H9 (cell line): Measurements from ENCODE around the gene NOX5. TPM values are rescaled to one million over a fixed set of nuclear protein-coding genes. Genes with fewer than 3 reads are reported as not detected.

Source experiments
- DNase-seq: peaks from one replicate; pipeline ENCODE4 v3.0.0-alpha.2; 2017
- H2AFZ ChIP-seq: one replicate; pipeline ENCODE4 v1.6.1; 2013; ENCODE audit warnings: mild to moderate bottlenecking, low read length, control low read depth, moderate library complexity
- H2AK5ac ChIP-seq: 2 replicates; pipeline ENCODE4 v1.6.1; 2013; ENCODE audit warnings: low read length, control low read depth, mixed read lengths; ENCODE audit not compliant: insufficient read length
- H2BK120ac ChIP-seq: one replicate; pipeline ENCODE4 v1.6.1; 2013; ENCODE audit warnings: low read depth, mild to moderate bottlenecking, low read length, control low read depth, inconsistent platforms; ENCODE audit not compliant: poor library complexity, severe bottlenecking
- H2BK12ac ChIP-seq: 2 replicates; pipeline ENCODE4 v1.6.1; 2013; ENCODE audit warnings: low read length, control low read depth, mixed read lengths, low read depth; ENCODE audit not compliant: insufficient read length
- H2BK15ac ChIP-seq: 2 replicates; pipeline ENCODE4 v1.6.1; 2013; ENCODE audit warnings: low read depth, low read length, control low read depth
- H2BK20ac ChIP-seq: one replicate; pipeline ENCODE4 v1.6.1; 2013; ENCODE audit warnings: low read depth, mild to moderate bottlenecking, low read length, control low read depth, inconsistent platforms; ENCODE audit not compliant: poor library complexity, severe bottlenecking
- H2BK5ac ChIP-seq: 2 replicates; pipeline ENCODE4 v1.6.1; 2013; ENCODE audit warnings: low read length, control low read depth, mixed read lengths; ENCODE audit not compliant: insufficient read length
- H3K14ac ChIP-seq: 2 replicates; pipeline ENCODE4 v1.6.1; 2013; ENCODE audit warnings: low read length, control low read depth; ENCODE audit not compliant: insufficient read depth
- H3K18ac ChIP-seq: 2 replicates; pipeline ENCODE4 v1.6.1; 2013; ENCODE audit warnings: low read depth, mild to moderate bottlenecking, mixed read lengths, low read length, control low read depth; ENCODE audit not compliant: insufficient read length
- H3K23ac ChIP-seq: 2 replicates; pipeline ENCODE4 v1.6.1; 2013; ENCODE audit warnings: low read length, control low read depth, mixed read lengths, low read depth; ENCODE audit not compliant: insufficient read length
- H3K23me2 ChIP-seq: 2 replicates; pipeline ENCODE4 v1.6.1; 2013; ENCODE audit warnings: low read depth, mild to moderate bottlenecking, mixed read lengths, low read length, control low read depth; ENCODE audit not compliant: insufficient read length, poor library complexity, severe bottlenecking
- H3K27ac ChIP-seq: 2 replicates; pipeline ENCODE4 v1.5.1; 2013; ENCODE audit warnings: low read length, control low read depth, mixed read lengths, low read depth; ENCODE audit not compliant: insufficient read length
- H3K27me3 ChIP-seq: 2 replicates; pipeline ENCODE4 v1.6.1; 2013; ENCODE audit warnings: low read length, control low read depth, inconsistent platforms; ENCODE audit not compliant: insufficient read depth
- H3K4ac ChIP-seq: 2 replicates; pipeline ENCODE4 v1.6.1; 2013; ENCODE audit warnings: low read depth, mild to moderate bottlenecking, control low read depth, inconsistent platforms, low read length, moderate library complexity
- H3K4me1 ChIP-seq: 2 replicates; pipeline ENCODE4 v1.6.1; 2013; ENCODE audit warnings: low read length, control low read depth, inconsistent platforms; ENCODE audit not compliant: insufficient read depth
- H3K4me2 ChIP-seq: 2 replicates; pipeline ENCODE4 v1.6.1; 2013; ENCODE audit warnings: low read length, control low read depth, mixed read lengths; ENCODE audit not compliant: insufficient read length, insufficient read depth
- H3K56ac ChIP-seq: 2 replicates; pipeline ENCODE4 v1.6.1; 2013; ENCODE audit warnings: low read depth, mild to moderate bottlenecking, mixed read lengths, low read length, control low read depth; ENCODE audit not compliant: insufficient read length
- H3K79me1 ChIP-seq: 2 replicates; pipeline ENCODE4 v1.6.1; 2013; ENCODE audit warnings: low read depth, mild to moderate bottlenecking, moderate library complexity, low read length, control low read depth, inconsistent platforms; ENCODE audit not compliant: insufficient read depth, poor library complexity, severe bottlenecking
- H3K79me2 ChIP-seq: 2 replicates; pipeline ENCODE4 v1.6.1; 2013; ENCODE audit warnings: low read length, control low read depth, inconsistent platforms; ENCODE audit not compliant: insufficient read depth
- H3K9ac ChIP-seq: 2 replicates; pipeline ENCODE4 v1.6.1; 2013; ENCODE audit warnings: low read length, control low read depth, mixed read lengths; ENCODE audit not compliant: insufficient read length; ENCODE audit errors: extremely low read depth
- H3K9me3 ChIP-seq: one replicate; pipeline ENCODE4 v1.6.1; 2013; ENCODE audit warnings: low read depth, low read length, inconsistent platforms; ENCODE audit not compliant: control insufficient read depth
- H3T11ph ChIP-seq: one replicate; pipeline ENCODE4 v1.6.1; 2013; ENCODE audit warnings: mild to moderate bottlenecking, low read length, control low read depth, inconsistent platforms
- H4K20me1 ChIP-seq: one replicate; pipeline ENCODE4 v1.6.1; 2013; ENCODE audit not compliant: control insufficient read depth, insufficient read length, insufficient read depth
- H4K5ac ChIP-seq: 2 replicates; pipeline ENCODE4 v1.6.1; 2013; ENCODE audit warnings: low read depth, mild to moderate bottlenecking, mixed read lengths, low read length, control low read depth; ENCODE audit not compliant: insufficient read length
- H4K8ac ChIP-seq: replicated peaks from 2 replicates; pipeline ENCODE4 v1.6.1; 2013; ENCODE audit warnings: low read length, control low read depth, mixed read lengths, low read depth; ENCODE audit not compliant: insufficient read length
- H4K91ac ChIP-seq: 2 replicates; pipeline ENCODE4 v1.6.1; 2013; ENCODE audit warnings: low read depth, mild to moderate bottlenecking, moderate library complexity, mixed read lengths, low read length, control low read depth; ENCODE audit not compliant: insufficient read length
- H3K27ac Mint-ChIP-seq, 3 experiments: 2 replicates in 2 of 3; 3 replicates in 1 of 3; pipeline ENCODE4 v1.8.0; 2020 to 2021; ENCODE audit warnings: mixed read lengths in 3 of 3, mild to moderate bottlenecking in 1 of 3, moderate library complexity in 1 of 3
- H3K27me3 Mint-ChIP-seq: 2 replicates; pipeline ENCODE4 v1.8.0; 2021; ENCODE audit warnings: low read depth, mild to moderate bottlenecking, moderate library complexity, mixed read lengths
- H3K36me3 Mint-ChIP-seq, 3 experiments: 2 replicates in 2 of 3; 3 replicates in 1 of 3; pipeline ENCODE4 v1.8.0; 2020 to 2021; ENCODE audit warnings: low read depth in 3 of 3, mixed read lengths in 3 of 3; ENCODE audit not compliant: insufficient read depth in 1 of 3
- H3K4me1 Mint-ChIP-seq, 2 experiments: 2 replicates each; pipeline ENCODE4 v1.8.0; 2020; ENCODE audit warnings: mixed read lengths in 2 of 2
- H3K4me3 Mint-ChIP-seq, 2 experiments: 2 replicates in 1 of 2; 3 replicates in 1 of 2; pipeline ENCODE4 v1.8.0; 2020 to 2021; ENCODE audit warnings: mild to moderate bottlenecking in 2 of 2, mixed read lengths in 2 of 2, moderate library complexity in 1 of 2
- H3K9me3 Mint-ChIP-seq, 2 experiments: 2 replicates in 1 of 2; 3 replicates in 1 of 2; pipeline ENCODE4 v1.8.0; 2020; ENCODE audit warnings: mild to moderate bottlenecking in 2 of 2, mixed read lengths in 2 of 2, moderate library complexity in 1 of 2
- WGBS: extraction: QIAGEN DNeasy Blood & Tissue Kit; methylation state at CpG from one replicate; pipeline ENCODE4 v1.1.7; 2013; ENCODE audit warnings: missing lambda C conversion rate, low lambda C conversion rate, mixed read lengths; ENCODE audit not compliant: insufficient read length; ENCODE audit errors: extremely low coverage; 5-methylcytosine and 5-hydroxymethylcytosine counted together
- total RNA-seq: library from RNA; stranded (reverse); gene quantifications from 2 replicates; pipeline ENCODE4 v1.2.1, GENCODE V29; 2021
- TF ChIP-seq, protein P1 (sequence below): fragments of 200-600 bp; sonication (generic); conservative IDR thresholded peaks from 3 replicates; pipeline ENCODE4 v1.8.0; 2021; ENCODE audit warnings: antibody characterized with exemption, mild to moderate bottlenecking

NOX5 gene
- total RNA-seq, 1 experiment from 2014 or later: 0.04 TPM

DNA sequence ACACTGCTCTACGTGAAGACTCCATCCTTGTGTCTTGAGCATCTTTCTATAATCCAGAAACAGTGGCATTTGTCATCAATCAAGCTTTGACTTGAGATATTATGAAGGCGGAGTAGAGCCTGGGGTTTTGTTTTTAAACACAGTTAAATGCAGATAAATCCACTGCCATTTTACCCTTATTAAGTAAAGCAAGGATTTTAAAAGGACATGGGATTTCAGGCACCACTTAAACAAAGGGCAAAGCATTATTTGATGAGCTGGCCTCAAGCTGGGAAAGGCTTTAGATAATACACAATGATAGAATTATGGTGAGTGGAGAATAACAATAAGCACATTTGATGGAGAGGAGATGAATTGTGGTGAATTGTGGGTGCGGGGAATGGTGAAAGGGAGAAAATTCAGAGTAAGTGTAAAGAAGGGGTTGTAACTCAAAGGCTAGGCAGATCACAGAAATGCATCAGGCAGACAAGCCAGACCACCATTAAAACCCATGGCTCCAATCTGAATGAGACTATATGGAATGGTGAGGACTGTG, 91.0 kb downstream of the NOX5 start:
- no peak overlapping the region for H4K91ac ChIP-seq
- no peak overlapping the region for H3T11ph ChIP-seq
- no peak overlapping the region for H4K8ac ChIP-seq
- no peak overlapping the region for H2BK15ac ChIP-seq
- no peak overlapping the region for H3K4ac ChIP-seq
- TF ChIP-seq, protein P1, sequence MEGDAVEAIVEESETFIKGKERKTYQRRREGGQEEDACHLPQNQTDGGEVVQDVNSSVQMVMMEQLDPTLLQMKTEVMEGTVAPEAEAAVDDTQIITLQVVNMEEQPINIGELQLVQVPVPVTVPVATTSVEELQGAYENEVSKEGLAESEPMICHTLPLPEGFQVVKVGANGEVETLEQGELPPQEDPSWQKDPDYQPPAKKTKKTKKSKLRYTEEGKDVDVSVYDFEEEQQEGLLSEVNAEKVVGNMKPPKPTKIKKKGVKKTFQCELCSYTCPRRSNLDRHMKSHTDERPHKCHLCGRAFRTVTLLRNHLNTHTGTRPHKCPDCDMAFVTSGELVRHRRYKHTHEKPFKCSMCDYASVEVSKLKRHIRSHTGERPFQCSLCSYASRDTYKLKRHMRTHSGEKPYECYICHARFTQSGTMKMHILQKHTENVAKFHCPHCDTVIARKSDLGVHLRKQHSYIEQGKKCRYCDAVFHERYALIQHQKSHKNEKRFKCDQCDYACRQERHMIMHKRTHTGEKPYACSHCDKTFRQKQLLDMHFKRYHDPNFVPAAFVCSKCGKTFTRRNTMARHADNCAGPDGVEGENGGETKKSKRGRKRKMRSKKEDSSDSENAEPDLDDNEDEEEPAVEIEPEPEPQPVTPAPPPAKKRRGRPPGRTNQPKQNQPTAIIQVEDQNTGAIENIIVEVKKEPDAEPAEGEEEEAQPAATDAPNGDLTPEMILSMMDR: no peak
- H3K79me2 ChIP-seq: no peaks in the 10 kb centered on the region
- no peak overlapping the region for H3K27ac Mint-ChIP-seq
- 100% methylated on average over 1 of the region's 3 CpGs for WGBS
- H3K27me3 ChIP-seq: no peaks in the 10 kb centered on the region; the same call in 1 of the 2 replicates
- H3K27me3 Mint-ChIP-seq: peaks cover 39% of the 10 kb centered on the region
- no peaks in the 10 kb centered on the region for H3K79me1 ChIP-seq
- DNase-seq: no peak
- no peak overlapping the region for H3K27ac ChIP-seq
- no peak overlapping the region for H2AK5ac ChIP-seq
- no peak overlapping the region for H3K18ac ChIP-seq
- H3K36me3 Mint-ChIP-seq: no peaks in the 10 kb centered on the region
- no peak overlapping the region for H2BK5ac ChIP-seq
- H3K4me3 Mint-ChIP-seq: no peak overlapping the region
- no peak overlapping the region for H3K56ac ChIP-seq
- H3K9me3 Mint-ChIP-seq: no peaks in the 10 kb centered on the region
- no peak overlapping the region for H3K4me2 ChIP-seq
- no peak overlapping the region for H3K14ac ChIP-seq
- no peak overlapping the region for H2BK120ac ChIP-seq
- H3K9me3 ChIP-seq: no peaks in the 10 kb centered on the region
- H4K5ac ChIP-seq: no peak overlapping the region
- no peak overlapping the region for H3K23ac ChIP-seq
- no peak overlapping the region for H2AFZ ChIP-seq
- no peaks in the 10 kb centered on the region for H4K20me1 ChIP-seq
- H3K4me1 Mint-ChIP-seq: peaks cover 9 to 20% of the 10 kb centered on the region in 2 experiments
- no peaks in the 10 kb centered on the region for H3K23me2 ChIP-seq
- H3K9ac ChIP-seq: no peak overlapping the region
- no peaks in the 10 kb centered on the region for H3K4me1 ChIP-seq
- H2BK20ac ChIP-seq: no peak overlapping the region
- no peak overlapping the region for H2BK12ac ChIP-seq
